KMS-11 (cell line): ENCODE measurements around the gene EP400.

ENCODE experiments used
- H2AFZ ChIP-seq: fragments of 200-600 bp; sonication (generic); 2 replicates; pipeline ENCODE4 v1.6.1; 2016; ENCODE audit warnings: antibody characterized with exemption, mixed run types, low read depth
- H3K27ac ChIP-seq: fragments of 200-600 bp; sonication (generic); 2 replicates; pipeline ENCODE4 v1.6.1; 2016; ENCODE audit warnings: mild to moderate bottlenecking, mixed run types
- H3K27me3 ChIP-seq: fragments of 200-600 bp; sonication (generic); 2 replicates; pipeline ENCODE4 v1.6.1; 2017; ENCODE audit warnings: mild to moderate bottlenecking, low read depth, mixed run types, moderate library complexity; ENCODE audit not compliant: insufficient read depth
- H3K36me3 ChIP-seq: fragments of 200-600 bp; sonication (generic); 2 replicates; pipeline ENCODE4 v1.6.1; 2017; ENCODE audit warnings: mild to moderate bottlenecking, mixed run types; ENCODE audit not compliant: insufficient read depth
- H3K4me1 ChIP-seq: fragments of 200-600 bp; sonication (generic); 2 replicates; pipeline ENCODE4 v1.6.1; 2016; ENCODE audit warnings: mild to moderate bottlenecking, low read depth, mixed run types; ENCODE audit not compliant: poor library complexity, severe bottlenecking
- H3K4me2 ChIP-seq: fragments of 200-600 bp; sonication (generic); 2 replicates; pipeline ENCODE4 v1.7.0; 2016; ENCODE audit warnings: mild to moderate bottlenecking, mixed run types
- H3K4me3 ChIP-seq: fragments of 200-600 bp; sonication (generic); IDR thresholded peaks from 2 replicates; pipeline ENCODE4 v1.6.1; 2017; ENCODE audit warnings: low read depth, low read length, mixed read lengths; ENCODE audit not compliant: insufficient read depth
- H3K79me2 ChIP-seq: fragments of 200-600 bp; sonication (generic); 2 replicates; pipeline ENCODE4 v1.6.1; 2016; ENCODE audit warnings: low read depth, mixed run types; ENCODE audit not compliant: insufficient read depth
- H3K9ac ChIP-seq: fragments of 200-600 bp; sonication (generic); 2 replicates; pipeline ENCODE4 v1.6.1; 2016; ENCODE audit warnings: mild to moderate bottlenecking, mixed run types
- H4K20me1 ChIP-seq: fragments of 200-600 bp; sonication (generic); 2 replicates; pipeline ENCODE4 v1.6.1; 2016; ENCODE audit warnings: mild to moderate bottlenecking, mixed run types; ENCODE audit not compliant: insufficient read depth
- CTCF ChIP-seq: fragments of 200-600 bp; sonication (generic); conservative IDR thresholded peaks from 2 replicates; pipeline ENCODE4 v1.6.1; 2017; ENCODE audit warnings: low read depth, mild to moderate bottlenecking, antibody characterized with exemption, low read length, moderate library complexity, mixed read lengths

EP400 gene

GRCh38 chr12:131915823-131916222 lies 33.9 kb upstream of the EP400 start:
- Histone ChIP-seq H3K4me2 (no peak overlapping the region), H3K9ac (no peak overlapping the region), H4K20me1 (no peaks in the 10 kb centered on the region), H3K4me1 (no peaks in the 10 kb centered on the region), H2AFZ (no peak overlapping the region), H3K27me3 (no peaks in the 10 kb centered on the region), H3K27ac (no peak overlapping the region), H3K79me2 (no peaks in the 10 kb centered on the region), H3K4me3 (no peak overlapping the region), H3K36me3 (no peaks in the 10 kb centered on the region)
- TF ChIP-seq CTCF: no peak

- Histone ChIP-seq H3K9ac (no peak overlapping the region), H3K36me3 (no peaks in the 10 kb centered on the region), H3K4me1 (no peaks in the 10 kb centered on the region), H3K27me3 (no peaks in the 10 kb centered on the region), H2AFZ (no peak overlapping the region), H3K4me2 (no peak overlapping the region), H3K4me3 (no peak overlapping the region), H3K79me2 (no peaks in the 10 kb centered on the region), H4K20me1 (no peaks in the 10 kb centered on the region), H3K27ac (no peak overlapping the region)
- no peak for TF ChIP-seq CTCF
Measured at GRCh38 chr12:131916306-131917138, 33.2 kb upstream of the EP400 start.

GRCh38 chr12:131917139-131917710 lies 32.5 kb upstream of the EP400 start:
- no peak overlapping the region for H2AFZ ChIP-seq
- H3K4me3 ChIP-seq: no peak overlapping the region
- no peaks in the 10 kb centered on the region for H3K27me3 ChIP-seq
- no peak overlapping the region for H3K9ac ChIP-seq
- TF ChIP-seq CTCF: no peak
- no peaks in the 10 kb centered on the region for H3K36me3 ChIP-seq
- no peak overlapping the region for H3K27ac ChIP-seq
- no peaks in the 10 kb centered on the region for H3K79me2 ChIP-seq
- no peaks in the 10 kb centered on the region for H3K4me1 ChIP-seq
- H4K20me1 ChIP-seq: no peaks in the 10 kb centered on the region
- H3K4me2 ChIP-seq: no peak overlapping the region

- no peak overlapping the region for H3K4me3 ChIP-seq
- peaks cover 3% of the 10 kb centered on the region for H3K4me1 ChIP-seq
- no peaks in the 10 kb centered on the region for H3K27me3 ChIP-seq
- H3K9ac ChIP-seq: no peak overlapping the region
- TF ChIP-seq CTCF: no peak
- H3K27ac ChIP-seq: no peak overlapping the region
- H3K36me3 ChIP-seq: no peaks in the 10 kb centered on the region
- no peak overlapping the region for H3K4me2 ChIP-seq
- no peak overlapping the region for H2AFZ ChIP-seq
- H3K79me2 ChIP-seq: no peaks in the 10 kb centered on the region
- H4K20me1 ChIP-seq: no peaks in the 10 kb centered on the region
Measured at GRCh38 chr12:131917711-131918306, 31.9 kb upstream of the EP400 start.
